IPS DF 4.7 (cell line): ENCODE measurements around the gene LIPT1.
"Not testable (repeated sequence)": the region's sequence is repeated elsewhere in the genome, so short reads cannot be mapped to it uniquely, and the experiment has no call there.

Experiments
- DNase-seq: peaks from one replicate; pipeline ENCODE4 v3.0.0-alpha.2; 2013; ENCODE audit warnings: low spot score; ENCODE audit errors: extremely low read depth

LIPT1 gene

DNA sequence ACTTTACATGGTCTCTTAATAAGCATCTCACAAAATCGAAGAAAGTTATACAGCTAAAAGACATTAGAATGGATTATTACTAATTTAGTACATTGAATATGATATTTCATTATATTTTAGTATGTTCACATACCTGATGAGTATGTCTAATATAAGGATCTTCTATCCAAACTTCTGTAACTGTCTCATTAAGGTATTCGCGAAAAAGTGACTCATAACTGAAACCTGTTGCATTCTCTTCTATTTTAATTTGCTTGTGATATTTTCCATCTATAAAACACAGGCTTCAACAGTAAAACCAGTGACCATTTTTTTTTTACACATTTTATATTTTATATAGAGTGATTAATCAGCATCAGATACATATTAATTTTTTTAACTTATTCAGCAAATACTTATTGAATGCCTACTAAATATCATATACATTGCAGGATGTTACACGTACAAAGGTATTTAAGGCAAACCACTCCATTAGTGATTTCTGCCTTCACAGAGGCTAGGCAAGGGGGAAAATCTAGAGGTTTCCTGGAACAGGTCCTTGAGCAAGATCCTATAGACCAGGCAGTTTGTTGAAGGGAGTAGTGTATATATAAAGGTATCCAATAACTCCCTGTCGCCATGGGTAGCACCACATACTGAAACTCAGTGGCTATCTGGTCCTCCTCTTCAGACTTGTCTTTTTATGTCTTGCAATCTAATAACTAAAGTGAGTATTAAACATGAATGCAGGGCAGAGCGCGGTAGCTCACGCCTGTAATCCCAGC, 16.8 kb downstream of the LIPT1 start:
- DNase-seq = no peak

DNA sequence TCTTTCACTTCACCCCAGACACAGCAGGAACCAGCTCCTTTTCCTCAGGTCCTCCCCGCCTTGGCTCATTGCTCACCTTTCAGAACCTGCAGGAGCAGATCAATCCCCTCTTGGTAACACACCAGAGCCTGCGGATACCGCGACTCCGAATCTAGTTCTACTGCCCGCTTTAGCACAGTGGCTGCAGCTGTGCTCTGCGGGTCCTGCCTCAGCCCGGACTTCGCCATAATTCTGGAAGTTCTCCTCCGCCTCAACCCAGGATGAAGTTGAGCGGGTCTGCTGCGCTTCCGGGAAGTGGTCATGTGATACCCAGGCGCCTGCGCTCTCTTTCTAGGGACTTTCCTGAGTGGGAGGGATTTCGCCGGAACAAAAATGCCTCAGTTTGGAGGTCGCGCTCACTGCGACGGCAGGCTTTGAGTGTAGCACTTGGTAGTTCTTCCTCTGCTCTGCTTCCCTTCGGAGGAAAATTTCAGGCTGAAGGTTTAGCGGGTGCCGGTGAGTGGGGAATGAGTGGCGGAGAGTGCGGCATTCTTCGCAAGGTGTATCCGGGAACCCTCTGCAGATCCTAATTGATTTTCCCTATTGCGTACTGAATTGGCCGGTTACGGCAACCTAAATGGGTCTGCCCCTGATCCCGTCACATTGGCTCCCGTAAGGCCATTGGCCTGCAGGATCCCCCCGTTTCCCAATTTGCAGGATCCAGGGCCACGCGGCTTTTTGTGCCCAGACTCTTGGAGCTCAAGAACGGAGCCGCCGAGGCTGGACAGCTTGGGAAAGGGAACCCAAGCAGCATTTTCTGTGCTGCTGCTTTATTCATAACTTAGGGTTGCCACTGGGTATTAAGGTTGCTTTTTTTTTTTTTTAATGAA, 26.2 kb downstream of the LIPT1 start, which contains the start of the genes MITD1 and MRPL30:
TSS of gene MITD1 (minus strand) at position 304 of the 869 bp plus-strand sequence. CDS start at position 227, 77 bp downstream.
TSS of gene MRPL30 (plus strand) at position 430 of the 869 bp plus-strand sequence. CDS start 5,020 bp downstream, outside the sequence.
- peak; percentile 94 for DNase-seq

DNA sequence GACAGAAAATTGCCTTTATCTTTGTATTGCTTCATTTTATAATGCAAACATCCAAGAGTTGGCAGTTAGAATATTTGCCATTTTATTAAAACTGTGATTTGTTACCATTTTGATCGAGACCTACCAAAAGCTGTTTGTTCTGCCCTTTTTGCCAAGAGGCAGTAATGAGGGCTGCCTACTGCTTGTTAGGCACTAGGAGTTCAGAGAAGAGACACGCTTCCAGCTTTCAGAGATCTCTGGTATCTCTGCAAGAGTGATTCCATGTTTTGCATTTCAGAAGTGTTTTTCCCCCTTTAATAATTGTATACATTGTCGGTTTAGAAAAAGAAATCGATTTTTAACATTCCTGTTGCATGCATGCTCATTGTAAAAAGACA, 26.8 kb downstream of the LIPT1 start:
- no peak for DNase-seq

DNA sequence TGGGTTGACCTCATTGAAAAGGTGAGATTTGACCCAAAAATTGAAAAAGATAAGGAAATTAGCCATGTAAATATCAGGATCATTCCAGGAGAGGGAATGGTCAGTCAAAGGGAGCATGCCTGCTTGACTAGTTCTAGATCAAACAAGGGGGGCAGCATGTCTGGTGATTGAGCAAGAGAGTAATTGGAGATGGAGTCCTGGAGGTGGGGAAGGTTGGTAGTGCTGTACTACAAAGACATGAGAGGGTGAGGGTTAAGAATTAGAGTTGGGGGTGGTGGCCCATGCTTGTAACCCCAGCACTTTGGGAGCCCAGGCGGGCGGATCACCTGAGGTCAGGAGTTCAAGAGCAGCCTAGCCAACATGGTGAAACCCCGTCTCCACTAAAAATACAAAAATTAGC, 28.3 kb downstream of the LIPT1 start:
- no peak for DNase-seq

DNA sequence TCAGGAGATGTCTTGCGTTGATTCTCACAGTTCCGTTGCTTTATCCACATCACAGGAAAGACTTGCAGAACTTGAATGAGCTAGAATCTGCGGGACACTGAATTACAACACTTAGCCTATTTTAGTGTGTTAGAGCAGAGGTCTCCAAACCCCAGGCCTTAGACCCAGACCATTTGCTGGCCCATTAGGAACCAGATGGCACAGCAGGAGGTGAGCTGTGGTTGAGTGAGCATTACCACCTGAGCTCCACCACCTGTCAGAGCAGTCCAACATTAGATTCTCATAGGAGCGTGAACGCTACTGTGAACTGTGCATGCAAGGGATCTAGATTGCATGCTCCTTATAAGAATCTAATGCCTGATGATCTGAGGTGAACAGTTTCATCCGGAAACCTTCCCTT, 30.0 kb downstream of the LIPT1 start:
- no peak for DNase-seq

DNA sequence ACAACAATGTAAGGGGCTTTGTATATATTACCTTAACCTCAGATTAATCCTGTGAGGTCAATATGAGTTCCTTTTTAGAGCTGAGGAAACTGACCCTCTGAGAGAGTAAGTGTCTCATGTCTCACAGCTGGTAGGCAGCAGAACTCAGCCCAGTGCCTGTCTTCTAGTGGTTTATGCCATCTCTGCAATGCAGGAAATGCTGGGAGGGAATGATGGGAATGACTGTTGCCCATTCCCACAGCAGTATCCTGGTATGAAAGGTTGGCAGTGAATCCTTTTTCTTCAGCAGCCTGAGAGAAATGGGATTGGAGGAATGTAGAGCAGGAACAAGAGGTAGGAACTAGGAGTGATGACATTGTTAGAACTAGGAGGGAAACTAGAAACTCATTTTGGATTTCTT, 32.2 kb downstream of the LIPT1 start:
- DNase-seq = no peak

DNA sequence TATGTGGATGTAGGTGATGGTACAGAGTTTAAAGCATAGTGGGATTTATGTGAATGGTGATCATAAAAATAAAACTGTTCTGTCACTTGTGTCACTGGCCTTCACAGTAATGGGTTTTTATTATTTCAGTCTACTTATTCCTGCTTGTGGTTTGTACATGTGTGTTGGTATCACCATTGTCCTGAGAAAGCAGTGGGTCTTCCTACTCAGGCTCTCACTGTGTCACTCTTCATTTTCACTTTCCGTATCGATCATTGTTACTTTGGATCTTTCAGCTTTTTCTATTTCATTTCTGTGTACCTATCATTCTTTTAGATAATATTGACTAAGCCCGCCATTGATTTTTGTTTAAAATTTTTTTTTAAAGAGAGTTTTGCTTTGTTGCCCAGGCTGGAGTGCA, 33.6 kb downstream of the LIPT1 start:
- no peak for DNase-seq

DNA sequence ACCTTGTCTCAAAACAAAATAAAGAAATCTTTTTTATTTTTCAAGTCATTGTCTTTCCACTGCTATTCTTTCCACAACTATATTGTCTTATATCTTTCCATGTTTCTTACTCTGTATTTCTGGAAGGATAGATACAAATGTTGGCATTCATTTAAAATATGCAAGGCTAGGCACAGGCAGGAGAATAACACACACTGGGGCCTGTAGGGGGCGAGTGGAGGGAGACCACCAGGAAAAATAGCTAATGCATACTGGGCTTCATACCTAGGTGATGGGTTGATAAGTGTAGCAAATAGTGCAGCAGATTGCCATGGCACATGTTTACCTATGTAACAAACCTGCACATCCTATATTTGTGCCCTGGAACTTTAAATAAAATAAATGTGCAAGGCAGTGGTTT, 35.8 kb downstream of the LIPT1 start:
- no peak for DNase-seq

DNA sequence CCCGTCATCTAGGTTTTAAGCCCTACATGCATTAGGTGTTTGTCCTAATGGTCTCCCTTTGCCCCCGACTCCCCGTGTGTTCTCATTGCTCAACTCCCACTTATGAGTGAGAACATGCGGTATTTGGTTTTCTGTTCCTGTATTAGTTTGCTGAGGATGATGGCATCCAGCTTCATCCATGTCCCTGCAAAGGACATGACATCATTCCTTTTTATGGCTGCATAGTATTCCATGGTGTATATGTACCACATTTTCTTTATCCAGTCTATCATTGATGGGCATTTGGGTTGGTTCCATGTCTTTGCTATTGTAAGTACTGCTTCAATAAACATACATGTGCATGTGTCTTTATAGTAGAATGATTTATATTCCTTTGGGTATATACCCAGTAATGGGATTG, 37.6 kb downstream of the LIPT1 start:
- not testable (repeated sequence) for DNase-seq

DNA sequence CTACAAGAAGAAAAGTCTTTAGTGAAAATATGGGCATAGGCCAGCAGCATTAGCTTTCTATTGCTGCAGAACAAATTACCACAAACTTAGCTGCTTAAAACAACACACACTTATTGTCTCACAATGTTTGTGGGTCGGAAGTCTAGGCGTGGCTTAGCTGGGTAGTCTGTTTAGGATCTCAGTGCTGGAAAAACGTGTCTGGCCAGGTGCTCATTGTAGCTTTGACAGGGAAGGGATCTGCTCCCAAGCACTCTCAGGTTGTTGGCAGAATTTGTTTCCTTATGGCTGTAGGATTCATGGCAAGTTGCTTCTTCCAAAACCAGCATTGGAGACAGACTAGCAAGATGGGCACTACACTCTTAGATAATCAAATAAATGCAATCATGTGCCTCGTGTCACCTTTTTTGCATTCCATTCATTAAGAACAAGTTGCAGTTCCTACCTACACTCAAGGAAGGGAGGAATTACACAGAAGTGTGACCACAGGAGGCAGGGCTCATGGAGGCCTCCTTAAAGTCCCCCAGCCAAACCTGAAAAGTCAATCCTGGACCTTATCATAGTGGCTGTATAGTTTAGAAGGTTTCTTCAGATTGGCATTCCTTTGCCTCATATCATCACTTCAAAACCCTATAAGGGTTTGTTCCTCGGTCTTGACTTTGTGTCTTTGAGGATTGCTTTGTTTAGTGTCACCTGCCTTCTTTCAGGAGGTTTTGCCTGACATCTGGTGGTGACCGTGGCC, 43.5 kb downstream of the LIPT1 start:
- DNase-seq = no peak

DNA sequence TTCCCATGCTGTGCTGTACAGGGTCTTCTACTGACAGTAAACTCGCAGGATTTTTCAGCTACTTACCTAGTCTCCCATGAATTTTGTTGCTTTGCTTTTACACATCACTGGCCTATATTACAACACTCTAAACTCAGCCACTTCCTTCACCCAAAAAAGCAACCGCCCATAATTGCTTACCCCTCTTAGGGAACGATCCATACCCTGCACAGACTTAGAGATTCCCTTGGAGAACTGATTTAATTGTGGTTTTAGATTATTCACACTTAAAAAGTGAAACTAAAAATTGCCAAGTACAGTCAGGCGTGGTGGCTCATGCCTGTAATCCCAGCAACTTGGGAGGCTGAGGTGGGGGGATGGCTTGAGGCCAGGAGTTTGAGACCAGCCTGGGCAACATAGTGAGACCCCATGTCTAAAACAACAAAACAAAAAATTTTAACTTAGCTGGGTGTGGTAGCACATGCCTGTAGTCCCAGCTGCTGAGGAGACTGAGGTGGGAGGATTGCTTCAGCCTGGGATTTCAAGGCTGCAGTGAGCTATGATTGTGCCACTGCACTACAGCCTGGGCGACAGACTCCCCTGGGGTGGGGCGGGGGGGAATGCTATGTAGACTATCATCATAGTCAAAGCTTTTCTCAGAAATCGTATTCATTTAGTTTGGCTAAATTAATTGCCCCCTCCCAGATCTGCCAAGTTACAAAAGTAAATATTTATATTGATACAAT, 45.5 kb downstream of the LIPT1 start:
- no peak for DNase-seq

DNA sequence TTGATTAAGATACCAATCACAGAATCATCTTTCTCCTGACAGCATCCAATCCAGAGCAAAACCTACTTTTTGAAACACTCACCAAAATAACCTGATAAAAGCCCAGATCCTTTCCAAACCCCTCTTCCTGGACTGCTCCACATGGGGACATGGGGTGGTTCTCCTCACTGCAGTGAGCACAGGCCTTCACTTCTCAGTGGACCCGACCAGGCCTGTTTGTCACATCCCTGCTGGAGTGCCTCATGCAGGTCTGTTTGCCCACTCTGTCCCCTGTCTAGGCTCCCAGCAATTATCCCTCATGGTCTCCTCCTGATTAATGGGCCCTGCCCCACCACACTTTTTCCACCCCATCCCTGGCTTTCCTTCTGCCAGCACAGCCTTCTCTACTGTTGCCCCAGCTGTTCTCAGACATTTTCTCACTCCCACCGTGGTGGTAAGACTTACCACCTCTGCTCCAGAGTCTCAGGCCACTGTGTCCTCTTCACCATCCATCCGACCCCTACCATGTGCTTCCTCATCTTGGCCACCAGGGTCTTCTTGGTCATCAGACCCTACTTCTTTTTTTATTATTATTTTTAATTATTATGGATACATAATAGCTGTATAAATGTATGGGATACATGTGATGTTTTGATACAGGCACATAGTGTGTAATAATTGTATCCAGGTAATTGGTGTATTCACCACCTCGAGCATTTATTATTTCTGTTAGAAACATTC, 47.4 kb downstream of the LIPT1 start:
- DNase-seq = no peak

DNA sequence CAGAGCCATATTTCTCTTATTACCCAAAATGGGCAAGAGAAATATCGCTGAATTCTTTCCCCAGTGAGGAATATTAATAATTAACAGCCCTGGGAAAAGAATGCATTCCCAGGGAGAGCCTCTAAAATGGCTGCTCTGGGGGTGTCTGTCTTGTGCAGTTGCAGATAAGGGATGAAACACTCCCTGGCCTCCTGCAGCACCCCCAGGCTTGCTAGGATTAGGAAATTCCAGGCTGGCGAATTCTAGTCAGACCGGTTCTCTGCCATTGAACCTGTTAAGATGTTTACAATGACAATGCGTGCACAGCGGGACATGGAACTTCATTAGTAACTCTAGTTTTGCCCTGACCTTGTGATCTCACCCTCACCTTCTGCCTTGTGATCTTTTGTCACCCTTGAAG, 50.7 kb downstream of the LIPT1 start:
- DNase-seq = peak; percentile 28
